HCT116 (cell line): ENCODE data around the gene MYORG. TPM values are rescaled to one million over a fixed set of nuclear protein-coding genes. Genes with fewer than 3 reads are reported as not detected.

Experiments used
- ATAC-seq: fragments of 200-7000 bp; cut with Tn5 transposase; 2 replicates; pipeline ENCODE4 v1.9.1; 2020; ENCODE audit warnings: mild to moderate bottlenecking, moderate library complexity
- BruUV-seq: library from RNA; stranded (reverse); fragments of 400-500 nt; replicated peaks from 2 replicates; lab custom pipeline; 2021; lab: Mats Ljungman, UMichigan
- CTCF ChIA-PET: fragments of 300-600 bp; sonication (Branson Sonifier 250); formaldehyde crosslinking; loops from one replicate; lab custom pipeline; 2021; ENCODE audit warnings: antibody characterized with exemption; lab: Charles Lee
- POLR2A ChIA-PET: fragments of 300-600, 350-600 bp; sonication (Branson Sonifier 250); formaldehyde crosslinking; loops from one replicate; lab custom pipeline; 2021; ENCODE audit warnings: antibody characterized with exemption; lab: Charles Lee
- RAD21 ChIA-PET, 2 experiments: fragments of 300-600 bp; sonication (Branson Sonifier 250); formaldehyde crosslinking; loops; one replicate each; lab custom pipeline; 2023; ENCODE audit warnings: low total read pairs in 2 of 2; ENCODE audit not compliant: uncharacterized antibody in 2 of 2, unreplicated experiment in 2 of 2, low non-redundant PET in 1 of 2; lab: Charles Lee
- DNase-seq: peaks from one replicate; pipeline ENCODE4 v3.0.0-alpha.2; 2010; ENCODE audit warnings: low read depth, low spot score
- H2AFZ ChIP-seq: fragments of 200-600 bp; shearing (Covaris generic), sonication (generic); 2 replicates; pipeline ENCODE4 v1.6.1; 2017; ENCODE audit warnings: low read depth, mixed run types, mixed read lengths, antibody characterized with exemption, low read length; ENCODE audit not compliant: poor library complexity, severe bottlenecking
- H3K27ac ChIP-seq: 2 replicates; pipeline ENCODE4 v1.5.1; 2012; ENCODE audit warnings: low read depth, low read length
- H3K27me3 ChIP-seq: fragments of 200-600 bp; sonication (generic); 2 replicates; pipeline ENCODE4 v1.6.1; 2016; ENCODE audit warnings: mixed run types, low read length, mixed read lengths; ENCODE audit not compliant: insufficient read depth
- H3K36me3 ChIP-seq, 2 experiments: fragments of 200-500 bp in 1 of 2; fragments of 200-600 bp in 1 of 2; sonication (Bioruptor generic) in 1 of 2; sonication (generic) in 1 of 2; 2 replicates each; pipeline versions ENCODE4 v1.5.1 to v1.6.1; 2014 to 2016; ENCODE audit warnings: low read length in 2 of 2, inconsistent platforms in 1 of 2, mixed read lengths in 1 of 2, mixed run types in 1 of 2; ENCODE audit not compliant: insufficient read depth in 2 of 2, control insufficient read depth in 1 of 2
- H3K4me1 ChIP-seq, 2 experiments: fragments of 200-600 bp in 1 of 2; sonication (generic) in 1 of 2; 2 replicates each; pipeline versions ENCODE4 v1.5.1 to v1.6.1; 2012 to 2017; ENCODE audit warnings: low read length in 2 of 2, inconsistent platforms in 1 of 2, mild to moderate bottlenecking in 1 of 2, mixed read lengths in 1 of 2, mixed run types in 1 of 2, moderate library complexity in 1 of 2; ENCODE audit not compliant: insufficient read depth in 2 of 2, control insufficient read depth in 1 of 2
- H3K4me2 ChIP-seq: fragments of 200-600 bp; sonication (generic); 2 replicates; pipeline ENCODE4 v1.6.1; 2017; ENCODE audit warnings: mixed run types, low read length, mixed read lengths
- H3K4me3 ChIP-seq, 2 experiments: fragments of 200-600 bp in 1 of 2; sonication (generic) in 1 of 2; replicated peaks in 1 of 2; 2 replicates each; pipeline ENCODE4 v1.5.1; 2011 to 2016; ENCODE audit warnings: low read length in 2 of 2, control low read depth in 1 of 2, low read depth in 1 of 2, mild to moderate bottlenecking in 1 of 2, mixed read lengths in 1 of 2, mixed run types in 1 of 2
- H3K79me2 ChIP-seq: fragments of 200-600 bp; sonication (generic); 2 replicates; pipeline ENCODE4 v1.6.1; 2017; ENCODE audit warnings: mild to moderate bottlenecking, mixed run types, low read length, moderate library complexity, mixed read lengths; ENCODE audit not compliant: insufficient read depth
- H3K9ac ChIP-seq: fragments of 200-600 bp; sonication (generic); 2 replicates; pipeline ENCODE4 v1.6.1; 2016; ENCODE audit warnings: low read length, mixed read lengths
- H3K9me2 ChIP-seq: fragments of 200-600 bp; sonication (generic), shearing (Covaris generic); 2 replicates; pipeline ENCODE4 v1.6.1; 2017; ENCODE audit warnings: mixed run types, mild to moderate bottlenecking, moderate library complexity; ENCODE audit not compliant: insufficient read depth
- H3K9me3 ChIP-seq, 2 experiments: fragments of 200-500 bp in 1 of 2; fragments of 200-600 bp in 1 of 2; sonication (Bioruptor generic) in 1 of 2; sonication (generic) in 1 of 2; 2 replicates each; pipeline ENCODE4 v1.6.1; 2014 to 2017; ENCODE audit warnings: low read length in 2 of 2, mixed read lengths in 2 of 2, inconsistent platforms in 1 of 2, low read depth in 1 of 2, mild to moderate bottlenecking in 1 of 2, mixed run types in 1 of 2, moderate library complexity in 1 of 2; ENCODE audit not compliant: control insufficient read depth in 1 of 2, insufficient read depth in 1 of 2
- H4K20me1 ChIP-seq: fragments of 200-600 bp; sonication (generic), shearing (Covaris generic); 2 replicates; pipeline ENCODE4 v1.6.1; 2017; ENCODE audit warnings: mixed run types, mild to moderate bottlenecking, moderate library complexity; ENCODE audit not compliant: insufficient read depth
- CBX3 ChIP-seq: IDR thresholded peaks from 2 replicates; pipeline ENCODE4 v1.6.1; 2012; ENCODE audit warnings: low read depth
- CEBPB ChIP-seq: IDR thresholded peaks from 2 replicates; pipeline ENCODE4 v1.6.1; 2012; ENCODE audit warnings: low read depth
- EZH2phosphoT487 ChIP-seq: fragments of 200-600 bp; IDR thresholded peaks from 2 replicates; pipeline ENCODE4 v1.6.1; 2018; ENCODE audit warnings: antibody characterized with exemption, borderline replicate concordance
- JUND ChIP-seq: IDR thresholded peaks from 2 replicates; pipeline ENCODE4 v1.6.1; 2012
- POLR2A ChIP-seq: IDR thresholded peaks from 2 replicates; pipeline ENCODE4 v1.7.0; 2011; ENCODE audit warnings: borderline replicate concordance; ENCODE audit not compliant: insufficient read depth, insufficient read length; ENCODE audit errors: extremely low read depth
- RAD21 ChIP-seq: IDR thresholded peaks from 2 replicates; pipeline ENCODE4 v1.6.1; 2012; ENCODE audit warnings: low read depth, mild to moderate bottlenecking
- SIN3A ChIP-seq: IDR thresholded peaks from 2 replicates; pipeline ENCODE4 v1.6.1; 2012; ENCODE audit warnings: low read depth
- SP1 ChIP-seq: IDR thresholded peaks from 2 replicates; pipeline ENCODE4 v1.6.1; 2012; ENCODE audit warnings: low read depth
- TCF7L2 ChIP-seq: IDR thresholded peaks from 2 replicates; pipeline ENCODE4 v1.7.0; 2011; ENCODE audit warnings: borderline replicate concordance, inconsistent platforms; ENCODE audit not compliant: insufficient read depth, insufficient read length; ENCODE audit errors: extremely low read depth
- YY1 ChIP-seq: IDR thresholded peaks from 2 replicates; pipeline ENCODE4 v1.6.1; 2011; ENCODE audit warnings: low read length, low read depth, moderate library complexity, mild to moderate bottlenecking; ENCODE audit not compliant: insufficient replicate concordance; ENCODE audit errors: extremely low read depth
- ZFX ChIP-seq: fragments of 450-650 bp; IDR thresholded peaks from 2 replicates; pipeline ENCODE4 v1.6.1; 2017
- ZNF274 ChIP-seq: fragments of 200-500 bp; sonication (Bioruptor generic); IDR thresholded peaks from 2 replicates; pipeline ENCODE4 v1.6.1; 2014; ENCODE audit warnings: mild to moderate bottlenecking, low read depth, low read length, inconsistent platforms
- intact Hi-C: fragments of 100-400 bp; cut with micrococcal nuclease; formaldehyde crosslinking; loops from 2 replicates; pipeline ENCODE4 v1.10.0; 2022
- total RNA-seq: library from RNA; stranded (reverse); gene quantifications from one replicate; pipeline ENCODE4 v1.2.1, GENCODE V29; 2021; ENCODE audit not compliant: unreplicated experiment
- TF ChIP-seq, protein P1 (sequence below): IDR thresholded peaks from 2 replicates; pipeline ENCODE4 v1.6.1; 2011; ENCODE audit warnings: mild to moderate bottlenecking, low read length, moderate library complexity; ENCODE audit not compliant: insufficient replicate concordance; ENCODE audit errors: extremely low read depth
- TF ChIP-seq, protein P2 (sequence below): IDR thresholded peaks from 2 replicates; pipeline ENCODE4 v1.6.1; 2012; ENCODE audit warnings: low read depth
- TF ChIP-seq, protein P3 (sequence below): IDR thresholded peaks from 2 replicates; pipeline ENCODE4 v1.6.1; 2012
- TF ChIP-seq, protein P4 (sequence below), 3 experiments: fragments of 200-600 bp in 1 of 3; sonication (generic) in 1 of 3; IDR thresholded peaks in 2 of 3; conservative IDR thresholded peaks in 1 of 3; 2 replicates each; pipeline ENCODE4 v1.5.1; 2012 to 2017; ENCODE audit warnings: low read depth in 2 of 3, low read length in 2 of 3, antibody characterized with exemption in 1 of 3, borderline replicate concordance in 1 of 3, control low read depth in 1 of 3, mild to moderate bottlenecking in 1 of 3, mixed read lengths in 1 of 3, mixed run types in 1 of 3, moderate library complexity in 1 of 3; ENCODE audit not compliant: insufficient read depth in 1 of 3

The MYORG gene
- total RNA-seq, 1 experiment from 2014 or later, result 8.5 TPM

DNA sequence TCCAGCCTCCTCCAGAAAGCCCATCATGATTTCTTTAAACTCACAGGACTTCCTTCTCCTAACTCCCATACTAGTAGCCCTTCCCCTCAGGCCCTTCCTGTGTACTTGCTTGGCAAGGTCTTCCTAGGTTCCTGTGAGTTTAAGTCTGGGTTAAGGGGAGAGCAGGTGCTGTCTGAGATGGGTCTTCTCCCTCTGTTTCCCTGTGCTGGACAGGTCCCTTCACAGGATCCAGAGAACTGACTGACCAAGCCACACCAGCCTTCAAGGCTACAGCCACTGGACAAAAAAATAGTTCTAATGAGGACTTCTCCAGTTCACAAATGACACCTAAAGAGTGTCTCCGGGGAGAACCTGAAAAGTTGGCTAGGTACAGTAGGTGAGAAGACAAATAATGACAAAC is 29.5 kb upstream of the MYORG start:
- no peak overlapping the region for H3K27ac ChIP-seq
- no peaks in the 10 kb centered on the region; a peak in 1 of 4 replicates for H3K36me3 ChIP-seq
- H4K20me1 ChIP-seq, result no peaks in the 10 kb centered on the region
- no peaks in the 10 kb centered on the region for H3K9me2 ChIP-seq
- ATAC-seq (no peak), DNase-seq (no peak)
- POLR2A ChIA-PET, result no interaction called here
- H3K27me3 ChIP-seq, result no peaks in the 10 kb centered on the region
- H3K4me2 ChIP-seq, result no peak overlapping the region
- 0 out of 4 replicates have a peak, but pooled peaks cover 0 to 4% of the 10 kb centered on the region in 2 experiments for H3K4me1 ChIP-seq
- CTCF ChIA-PET, result interaction anchor here (0.8 kb wide), 1 partner anchor 95 kb away, joined by 3 read pairs; no protein-coding TSS in a partner anchor
- RAD21 ChIA-PET, result no interaction called here
- no peaks in the 10 kb centered on the region for H3K9me3 ChIP-seq
- BruUV-seq, result no TSS peak
- no peak overlapping the region for H2AFZ ChIP-seq
- no peak overlapping the region for H3K9ac ChIP-seq
- intact Hi-C loops, result loop anchor here (10.0 kb wide), 1 partner anchor 189 kb away; no protein-coding TSS in a partner anchor
- TF ChIP-seq, protein P1, sequence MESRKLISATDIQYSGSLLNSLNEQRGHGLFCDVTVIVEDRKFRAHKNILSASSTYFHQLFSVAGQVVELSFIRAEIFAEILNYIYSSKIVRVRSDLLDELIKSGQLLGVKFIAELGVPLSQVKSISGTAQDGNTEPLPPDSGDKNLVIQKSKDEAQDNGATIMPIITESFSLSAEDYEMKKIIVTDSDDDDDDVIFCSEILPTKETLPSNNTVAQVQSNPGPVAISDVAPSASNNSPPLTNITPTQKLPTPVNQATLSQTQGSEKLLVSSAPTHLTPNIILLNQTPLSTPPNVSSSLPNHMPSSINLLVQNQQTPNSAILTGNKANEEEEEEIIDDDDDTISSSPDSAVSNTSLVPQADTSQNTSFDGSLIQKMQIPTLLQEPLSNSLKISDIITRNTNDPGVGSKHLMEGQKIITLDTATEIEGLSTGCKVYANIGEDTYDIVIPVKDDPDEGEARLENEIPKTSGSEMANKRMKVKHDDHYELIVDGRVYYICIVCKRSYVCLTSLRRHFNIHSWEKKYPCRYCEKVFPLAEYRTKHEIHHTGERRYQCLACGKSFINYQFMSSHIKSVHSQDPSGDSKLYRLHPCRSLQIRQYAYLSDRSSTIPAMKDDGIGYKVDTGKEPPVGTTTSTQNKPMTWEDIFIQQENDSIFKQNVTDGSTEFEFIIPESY, result no peak
- TF ChIP-seq POLR2A (no peak), JUND (no peak), ZNF274 (no peak), RAD21 (no peak), ZFX (no peak), CEBPB (no peak), CBX3 (no peak), EZH2phosphoT487 (no peak), SP1 (no peak), TCF7L2 (no peak), SIN3A (no peak), YY1 (no peak)
- TF ChIP-seq, protein P2, sequence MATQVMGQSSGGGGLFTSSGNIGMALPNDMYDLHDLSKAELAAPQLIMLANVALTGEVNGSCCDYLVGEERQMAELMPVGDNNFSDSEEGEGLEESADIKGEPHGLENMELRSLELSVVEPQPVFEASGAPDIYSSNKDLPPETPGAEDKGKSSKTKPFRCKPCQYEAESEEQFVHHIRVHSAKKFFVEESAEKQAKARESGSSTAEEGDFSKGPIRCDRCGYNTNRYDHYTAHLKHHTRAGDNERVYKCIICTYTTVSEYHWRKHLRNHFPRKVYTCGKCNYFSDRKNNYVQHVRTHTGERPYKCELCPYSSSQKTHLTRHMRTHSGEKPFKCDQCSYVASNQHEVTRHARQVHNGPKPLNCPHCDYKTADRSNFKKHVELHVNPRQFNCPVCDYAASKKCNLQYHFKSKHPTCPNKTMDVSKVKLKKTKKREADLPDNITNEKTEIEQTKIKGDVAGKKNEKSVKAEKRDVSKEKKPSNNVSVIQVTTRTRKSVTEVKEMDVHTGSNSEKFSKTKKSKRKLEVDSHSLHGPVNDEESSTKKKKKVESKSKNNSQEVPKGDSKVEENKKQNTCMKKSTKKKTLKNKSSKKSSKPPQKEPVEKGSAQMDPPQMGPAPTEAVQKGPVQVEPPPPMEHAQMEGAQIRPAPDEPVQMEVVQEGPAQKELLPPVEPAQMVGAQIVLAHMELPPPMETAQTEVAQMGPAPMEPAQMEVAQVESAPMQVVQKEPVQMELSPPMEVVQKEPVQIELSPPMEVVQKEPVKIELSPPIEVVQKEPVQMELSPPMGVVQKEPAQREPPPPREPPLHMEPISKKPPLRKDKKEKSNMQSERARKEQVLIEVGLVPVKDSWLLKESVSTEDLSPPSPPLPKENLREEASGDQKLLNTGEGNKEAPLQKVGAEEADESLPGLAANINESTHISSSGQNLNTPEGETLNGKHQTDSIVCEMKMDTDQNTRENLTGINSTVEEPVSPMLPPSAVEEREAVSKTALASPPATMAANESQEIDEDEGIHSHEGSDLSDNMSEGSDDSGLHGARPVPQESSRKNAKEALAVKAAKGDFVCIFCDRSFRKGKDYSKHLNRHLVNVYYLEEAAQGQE, result no peak
- TF ChIP-seq, protein P3, sequence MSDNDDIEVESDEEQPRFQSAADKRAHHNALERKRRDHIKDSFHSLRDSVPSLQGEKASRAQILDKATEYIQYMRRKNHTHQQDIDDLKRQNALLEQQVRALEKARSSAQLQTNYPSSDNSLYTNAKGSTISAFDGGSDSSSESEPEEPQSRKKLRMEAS, result no peak
- TF ChIP-seq, protein P4, sequence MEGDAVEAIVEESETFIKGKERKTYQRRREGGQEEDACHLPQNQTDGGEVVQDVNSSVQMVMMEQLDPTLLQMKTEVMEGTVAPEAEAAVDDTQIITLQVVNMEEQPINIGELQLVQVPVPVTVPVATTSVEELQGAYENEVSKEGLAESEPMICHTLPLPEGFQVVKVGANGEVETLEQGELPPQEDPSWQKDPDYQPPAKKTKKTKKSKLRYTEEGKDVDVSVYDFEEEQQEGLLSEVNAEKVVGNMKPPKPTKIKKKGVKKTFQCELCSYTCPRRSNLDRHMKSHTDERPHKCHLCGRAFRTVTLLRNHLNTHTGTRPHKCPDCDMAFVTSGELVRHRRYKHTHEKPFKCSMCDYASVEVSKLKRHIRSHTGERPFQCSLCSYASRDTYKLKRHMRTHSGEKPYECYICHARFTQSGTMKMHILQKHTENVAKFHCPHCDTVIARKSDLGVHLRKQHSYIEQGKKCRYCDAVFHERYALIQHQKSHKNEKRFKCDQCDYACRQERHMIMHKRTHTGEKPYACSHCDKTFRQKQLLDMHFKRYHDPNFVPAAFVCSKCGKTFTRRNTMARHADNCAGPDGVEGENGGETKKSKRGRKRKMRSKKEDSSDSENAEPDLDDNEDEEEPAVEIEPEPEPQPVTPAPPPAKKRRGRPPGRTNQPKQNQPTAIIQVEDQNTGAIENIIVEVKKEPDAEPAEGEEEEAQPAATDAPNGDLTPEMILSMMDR (IDR thresholded peaks at IDR 0.05 in 2 of 3, conservative IDR thresholded peaks at IDR 0.05 in 1 of 3; ENCODE audit: borderline replicate concordance in 1 of 3, insufficient read depth in 1 of 3, low read depth in 2 of 3, low read length in 2 of 3), result no peak
- H3K79me2 ChIP-seq, result no peaks in the 10 kb centered on the region
- H3K4me3 ChIP-seq, result no peak overlapping the region
